Omental fat pad (tissue), 4 donors: Measurements from ENCODE around the gene ARIH2. TPM values are rescaled to one million over a fixed set of nuclear protein-coding genes. Genes with fewer than 3 reads are reported as not detected.

ENCODE experiments used
- ATAC-seq: fragments of 150-250 bp; one replicate; pipeline ENCODE4 v1.9.1; 2016; ENCODE audit warnings: mild to moderate bottlenecking, moderate library complexity; ENCODE audit not compliant: low FRiP score
- DNase-seq: peaks from one replicate; pipeline ENCODE4 v3.0.0-alpha.2; 2019; ENCODE audit warnings: low spot score
- total RNA-seq, 4 donors: library from RNA; depleted of rRNA; stranded (reverse); fragments of >200 nt; gene quantifications; one replicate each; pipeline ENCODE4 v1.1.0, GENCODE V29; 2016
- TF ChIP-seq, protein P1 (sequence below), 3 donors: fragments of 450-650 bp; IDR thresholded peaks; one replicate each; pipeline ENCODE4 v1.5.1; 2016 to 2017; ENCODE audit warnings: antibody characterized with exemption in 3 of 3, mild to moderate bottlenecking in 3 of 3, moderate library complexity in 2 of 3

ARIH2 gene
- total RNA-seq, 4 donors from 2014 or later: 80.4 to 122 (median 97.8) TPM

DNA sequence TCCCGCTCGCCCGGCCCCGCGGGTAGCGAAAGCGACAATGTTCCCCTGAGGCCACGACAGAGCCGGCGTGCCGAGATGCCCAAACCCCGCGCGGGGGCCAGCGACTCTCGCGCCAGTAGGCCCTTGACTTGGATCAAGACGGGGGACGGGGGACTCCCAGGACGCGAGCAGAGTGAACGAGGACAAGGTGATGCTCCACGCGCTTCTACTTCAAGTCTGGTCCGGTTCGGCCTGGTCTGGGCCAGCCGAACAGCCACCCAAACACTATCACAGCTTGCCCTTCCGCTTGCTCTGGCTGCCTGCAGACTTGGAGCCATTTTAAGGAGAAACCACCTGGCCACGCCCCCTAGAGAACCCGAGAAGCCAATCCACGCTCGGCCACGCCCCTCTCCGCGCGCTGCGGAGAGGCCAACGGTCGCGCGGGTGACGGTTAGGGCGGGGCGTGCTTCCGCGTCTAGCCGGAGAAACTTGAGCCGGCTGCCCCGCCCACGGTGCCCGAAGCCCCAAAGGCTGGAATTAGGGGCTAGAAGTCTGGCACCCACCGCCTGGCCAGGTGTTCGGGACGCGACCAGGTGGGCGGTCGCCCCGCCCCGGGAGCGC is 102.7 kb downstream of the ARIH2 start:
- TF ChIP-seq, protein P1, sequence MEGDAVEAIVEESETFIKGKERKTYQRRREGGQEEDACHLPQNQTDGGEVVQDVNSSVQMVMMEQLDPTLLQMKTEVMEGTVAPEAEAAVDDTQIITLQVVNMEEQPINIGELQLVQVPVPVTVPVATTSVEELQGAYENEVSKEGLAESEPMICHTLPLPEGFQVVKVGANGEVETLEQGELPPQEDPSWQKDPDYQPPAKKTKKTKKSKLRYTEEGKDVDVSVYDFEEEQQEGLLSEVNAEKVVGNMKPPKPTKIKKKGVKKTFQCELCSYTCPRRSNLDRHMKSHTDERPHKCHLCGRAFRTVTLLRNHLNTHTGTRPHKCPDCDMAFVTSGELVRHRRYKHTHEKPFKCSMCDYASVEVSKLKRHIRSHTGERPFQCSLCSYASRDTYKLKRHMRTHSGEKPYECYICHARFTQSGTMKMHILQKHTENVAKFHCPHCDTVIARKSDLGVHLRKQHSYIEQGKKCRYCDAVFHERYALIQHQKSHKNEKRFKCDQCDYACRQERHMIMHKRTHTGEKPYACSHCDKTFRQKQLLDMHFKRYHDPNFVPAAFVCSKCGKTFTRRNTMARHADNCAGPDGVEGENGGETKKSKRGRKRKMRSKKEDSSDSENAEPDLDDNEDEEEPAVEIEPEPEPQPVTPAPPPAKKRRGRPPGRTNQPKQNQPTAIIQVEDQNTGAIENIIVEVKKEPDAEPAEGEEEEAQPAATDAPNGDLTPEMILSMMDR (IDR thresholded peaks at IDR 0.05): no peak
- peak; percentile 86 for ATAC-seq
- peak; percentile 98 for DNase-seq

DNA sequence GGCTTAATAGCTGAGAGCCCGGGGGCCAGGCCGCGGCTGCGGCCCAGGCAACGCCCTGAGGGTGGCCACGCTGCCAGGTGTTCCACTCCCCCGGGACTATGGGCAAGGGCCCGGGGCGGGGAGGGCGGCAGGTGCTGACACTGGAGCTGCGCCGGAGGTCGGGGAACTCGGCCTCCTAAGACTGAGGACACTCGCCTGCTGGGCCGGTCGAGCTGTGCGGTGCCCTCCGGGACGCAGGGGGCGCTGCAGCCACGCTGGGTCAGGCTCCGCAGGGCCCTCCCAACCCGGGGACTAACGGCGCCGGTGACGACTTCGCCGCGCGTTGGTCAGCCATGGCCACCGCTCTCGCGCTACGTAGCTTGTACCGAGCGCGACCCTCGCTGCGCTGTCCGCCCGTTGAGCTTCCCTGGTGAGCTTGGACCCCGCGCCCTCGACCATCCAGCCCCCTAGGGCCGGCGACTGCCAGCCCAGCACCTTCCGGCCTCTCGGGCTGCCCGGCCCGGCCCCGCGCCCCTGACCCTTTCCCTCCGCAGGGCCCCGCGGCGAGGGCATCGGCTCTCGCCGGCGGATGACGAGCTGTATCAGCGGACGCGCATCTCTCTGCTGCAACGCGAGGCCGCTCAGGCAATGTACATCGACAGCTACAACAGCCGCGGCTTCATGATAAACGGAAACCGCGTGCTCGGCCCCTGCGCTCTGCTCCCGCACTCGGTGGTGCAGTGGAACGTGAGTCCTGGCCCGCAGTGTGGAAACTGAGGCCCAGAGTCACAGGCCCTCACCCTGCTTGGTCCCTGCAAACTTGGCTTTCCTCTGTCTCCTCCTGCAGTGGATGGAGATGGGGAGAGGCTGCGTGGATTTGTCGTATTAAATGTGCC is 103.4 kb downstream of the ARIH2 start, which contains the start of gene NDUFAF3:
Gene NDUFAF3, plus strand, starts transcription at position 309 of the 875 bp plus-strand sequence. Its CDS starts 24 bp downstream, at position 333.
- TF ChIP-seq, protein P1 (IDR thresholded peaks at IDR 0.05): peak in 2 of 3 donors; percentile 62 to 93
- DNase-seq (peak; percentile 76), ATAC-seq (peak; percentile 90)

DNA sequence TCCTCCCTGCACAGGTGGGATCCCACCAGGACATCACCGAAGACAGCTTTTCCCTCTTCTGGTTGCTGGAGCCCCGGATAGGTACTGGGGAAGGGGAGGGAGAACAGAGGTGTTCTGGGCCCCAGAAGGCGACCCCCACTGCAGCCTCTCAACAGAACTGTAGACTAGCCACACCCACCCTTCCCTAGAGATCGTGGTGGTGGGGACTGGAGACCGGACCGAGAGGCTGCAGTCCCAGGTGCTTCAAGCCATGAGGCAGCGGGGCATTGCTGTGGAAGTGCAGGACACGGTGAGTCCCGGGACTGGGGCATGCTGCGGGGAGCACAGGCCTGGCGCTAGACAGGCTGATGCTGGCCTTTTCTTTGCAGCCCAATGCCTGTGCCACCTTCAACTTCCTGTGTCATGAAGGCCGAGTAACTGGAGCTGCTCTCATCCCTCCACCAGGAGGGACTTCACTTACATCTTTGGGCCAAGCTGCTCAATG is 104.1 kb downstream of the ARIH2 start:
- TF ChIP-seq, protein P1 (IDR thresholded peaks at IDR 0.05): no peak
- no peak for ATAC-seq
- no peak for DNase-seq

DNA sequence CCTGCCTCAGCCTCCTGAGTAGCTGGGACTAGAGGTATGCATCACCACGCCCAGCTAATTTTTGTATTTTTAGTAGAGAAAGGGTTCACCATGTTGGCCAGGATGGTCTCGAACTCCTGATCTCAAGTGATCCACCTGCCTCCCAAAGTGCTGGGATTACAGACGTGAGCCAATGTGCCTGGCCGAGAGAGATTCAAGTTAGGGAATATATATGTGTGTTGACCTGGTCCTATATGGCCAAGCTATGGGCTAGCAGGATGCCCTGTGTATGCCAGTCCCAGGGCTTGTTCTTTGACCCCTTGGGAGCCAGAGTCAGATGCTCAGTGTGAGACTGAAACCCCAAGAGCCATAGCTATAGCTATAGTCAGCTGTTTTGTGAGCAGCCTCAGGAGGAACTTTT is 105.1 kb downstream of the ARIH2 start:
- TF ChIP-seq, protein P1 (IDR thresholded peaks at IDR 0.05): no peak
- ATAC-seq (no peak), DNase-seq (no peak)

DNA sequence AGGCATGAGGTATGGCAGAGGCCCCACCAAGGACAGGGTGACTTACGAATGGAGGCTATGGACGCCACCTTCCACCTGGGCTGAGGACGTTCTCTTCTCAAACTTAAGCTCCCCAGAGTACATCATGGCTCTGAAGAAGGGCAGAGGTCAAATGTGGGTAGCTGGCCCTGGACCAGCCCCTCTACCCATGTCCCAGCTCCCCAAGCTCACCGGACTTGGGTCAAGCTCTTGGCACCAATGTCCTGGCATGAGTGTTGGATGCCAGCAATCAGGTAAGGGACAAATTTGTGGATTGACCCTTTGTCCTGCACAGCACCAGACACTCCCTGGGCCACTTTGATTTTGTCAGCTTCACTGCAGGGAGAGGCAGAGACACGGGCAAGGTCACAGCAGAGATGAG is 105.8 kb downstream of the ARIH2 start:
- DNase-seq: no peak
- TF ChIP-seq, protein P1 (IDR thresholded peaks at IDR 0.05): no peak
- ATAC-seq: no peak

DNA sequence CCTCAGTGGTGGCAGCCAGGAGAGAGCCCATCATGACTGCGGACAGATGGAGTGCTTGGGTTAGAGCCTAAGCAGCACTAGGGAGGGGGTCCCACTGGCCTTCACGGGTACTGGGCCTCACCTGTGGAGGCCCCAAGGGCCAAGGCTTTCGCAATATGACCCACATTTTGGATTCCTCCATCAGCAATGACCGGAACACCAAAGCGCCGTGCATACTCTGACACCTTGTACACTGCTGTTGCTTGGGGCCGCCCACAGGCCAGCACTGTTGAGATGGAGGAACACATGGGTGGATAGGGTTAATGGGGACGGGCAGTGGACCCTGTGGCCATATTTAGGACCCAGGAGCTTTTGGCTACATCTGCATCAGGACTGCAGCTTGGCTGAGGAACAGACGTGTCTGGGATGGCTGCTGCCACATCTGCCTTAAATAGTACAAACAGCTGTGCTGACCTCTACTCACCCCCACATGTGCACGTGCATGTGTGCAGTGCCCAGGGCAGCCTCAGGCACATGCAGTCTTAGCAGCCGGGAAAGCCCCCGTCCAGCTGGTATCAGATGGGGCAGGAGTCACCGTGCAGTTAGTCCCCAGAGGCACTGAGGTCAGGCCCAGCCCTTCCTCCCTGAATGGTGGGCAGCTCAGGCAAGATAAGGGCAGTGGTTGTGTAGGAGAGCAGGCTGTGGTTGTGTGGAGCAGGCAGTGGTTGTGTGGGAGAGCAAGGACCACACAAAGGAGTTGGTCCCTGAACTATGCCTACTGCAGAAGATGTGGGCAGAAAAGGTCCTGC is 106.6 kb downstream of the ARIH2 start:
- TF ChIP-seq, protein P1 (IDR thresholded peaks at IDR 0.05): no peak
- ATAC-seq (no peak), DNase-seq (no peak)
